Measurements from ENCODE around the gene AANAT. TPM values are rescaled to one million over a fixed set of nuclear protein-coding genes. Genes with fewer than 3 reads are reported as not detected.
A peak's percentile ranks its signal among the peaks of the same experiment; 100 is the strongest.

Gene AANAT
- total RNA-seq, 2 donors from 2014 or later: not detected

DNA sequence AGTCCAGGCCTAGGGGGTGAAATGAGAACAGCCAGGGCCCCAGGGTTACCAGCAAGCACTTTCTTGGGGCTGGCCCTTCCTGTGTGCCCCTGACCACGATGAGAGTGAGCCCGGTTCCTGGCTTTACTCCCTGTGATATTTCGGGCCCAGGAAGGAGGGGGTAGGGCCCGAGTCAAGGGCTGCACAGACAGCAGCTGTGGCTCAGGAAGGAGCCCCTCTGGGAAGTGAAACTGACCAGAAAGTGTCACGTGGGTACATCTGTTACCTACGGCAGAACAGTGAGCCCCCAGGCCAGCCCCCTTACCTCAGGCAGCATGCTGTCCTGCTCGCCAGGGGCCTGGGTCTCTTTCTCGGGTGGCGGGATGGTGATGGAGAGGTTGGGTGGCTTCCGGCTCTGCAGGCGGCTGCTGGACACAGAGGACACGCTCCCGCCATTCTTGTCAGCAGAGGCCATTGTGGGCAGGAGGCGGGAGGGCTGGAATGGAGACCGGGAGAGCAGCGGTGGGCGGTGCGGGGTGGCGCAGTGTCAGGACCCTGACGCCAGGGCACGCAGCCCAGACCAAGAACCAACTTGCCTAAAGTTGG is 13.8 kb downstream of the AANAT start:
- no peak for TF ChIP-seq CTCF (IDR thresholded peaks at IDR 0.05)
- no peak for DNase-seq (ENCODE audit: low spot score)
- no peaks in the 10 kb centered on the region for H3K4me1 ChIP-seq (ENCODE audit: control insufficient read depth in 1 of 2, low read depth in 2 of 2)
- H3K27me3 ChIP-seq (replicated peaks; ENCODE audit: insufficient read depth): no peaks in the 10 kb centered on the region
- no peak overlapping the region for H3K4me3 ChIP-seq
- peak overlapping the region in 1 of 2 donors; percentile 30 for H3K27ac ChIP-seq
- H3K36me3 ChIP-seq: no peaks in the 10 kb centered on the region
- ATAC-seq (ENCODE audit: insufficient number of reproducible peaks, low FRiP score, low read depth): no peak
- no peaks in the 10 kb centered on the region for H3K9me3 ChIP-seq

GRCh38 chr17:76484228-76484725 is 16.9 kb downstream of the AANAT start:
- H3K4me1 ChIP-seq (ENCODE audit: control insufficient read depth in 1 of 2, low read depth in 2 of 2): no peaks in the 10 kb centered on the region

DNA sequence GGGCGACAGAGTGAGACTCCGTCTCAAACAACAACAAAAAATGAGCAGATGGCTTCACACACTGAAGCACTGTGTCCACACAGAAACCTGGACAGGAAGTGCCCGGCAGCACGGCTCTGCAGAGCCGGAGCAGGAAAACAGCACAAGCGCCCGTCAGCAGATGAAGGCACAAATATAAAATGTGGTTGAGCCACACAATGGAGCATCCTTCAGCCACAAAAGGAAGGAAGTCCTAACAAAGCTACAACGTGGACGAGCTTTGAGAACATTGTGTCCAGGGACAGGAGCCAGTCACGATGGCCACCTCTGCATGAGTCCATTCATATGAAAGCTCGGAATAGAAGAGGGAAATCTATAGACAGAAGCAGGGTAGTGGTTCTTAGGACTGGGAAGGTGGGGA is 18.2 kb downstream of the AANAT start:
- Histone ChIP-seq H3K4me3 (no peak overlapping the region), H3K27me3 (replicated peaks; ENCODE audit: insufficient read depth) (no peaks in the 10 kb centered on the region), H3K4me1 (ENCODE audit: control insufficient read depth in 1 of 2, low read depth in 2 of 2) (no peaks in the 10 kb centered on the region), H3K36me3 (no peaks in the 10 kb centered on the region), H3K27ac (peak overlapping the region in 1 of 2 donors; percentile 26), H3K9me3 (no peaks in the 10 kb centered on the region)
- ATAC-seq (ENCODE audit: insufficient number of reproducible peaks, low FRiP score, low read depth) (no peak), DNase-seq (ENCODE audit: low spot score) (no peak)
- TF ChIP-seq CTCF (IDR thresholded peaks at IDR 0.05): no peak

More at GRCh38 chr17:76484228-76484725, 16.9 kb downstream of the AANAT start:
- no peak for TF ChIP-seq CTCF (IDR thresholded peaks at IDR 0.05)
- DNase-seq (ENCODE audit: low spot score) (no peak), ATAC-seq (ENCODE audit: insufficient number of reproducible peaks, low FRiP score, low read depth) (no peak)
- Histone ChIP-seq H3K9me3 (no peaks in the 10 kb centered on the region), H3K27me3 (replicated peaks; ENCODE audit: insufficient read depth) (no peaks in the 10 kb centered on the region), H3K36me3 (no peaks in the 10 kb centered on the region), H3K27ac (peak overlapping the region in 1 of 2 donors; percentile 8), H3K4me3 (no peak overlapping the region)

DNA sequence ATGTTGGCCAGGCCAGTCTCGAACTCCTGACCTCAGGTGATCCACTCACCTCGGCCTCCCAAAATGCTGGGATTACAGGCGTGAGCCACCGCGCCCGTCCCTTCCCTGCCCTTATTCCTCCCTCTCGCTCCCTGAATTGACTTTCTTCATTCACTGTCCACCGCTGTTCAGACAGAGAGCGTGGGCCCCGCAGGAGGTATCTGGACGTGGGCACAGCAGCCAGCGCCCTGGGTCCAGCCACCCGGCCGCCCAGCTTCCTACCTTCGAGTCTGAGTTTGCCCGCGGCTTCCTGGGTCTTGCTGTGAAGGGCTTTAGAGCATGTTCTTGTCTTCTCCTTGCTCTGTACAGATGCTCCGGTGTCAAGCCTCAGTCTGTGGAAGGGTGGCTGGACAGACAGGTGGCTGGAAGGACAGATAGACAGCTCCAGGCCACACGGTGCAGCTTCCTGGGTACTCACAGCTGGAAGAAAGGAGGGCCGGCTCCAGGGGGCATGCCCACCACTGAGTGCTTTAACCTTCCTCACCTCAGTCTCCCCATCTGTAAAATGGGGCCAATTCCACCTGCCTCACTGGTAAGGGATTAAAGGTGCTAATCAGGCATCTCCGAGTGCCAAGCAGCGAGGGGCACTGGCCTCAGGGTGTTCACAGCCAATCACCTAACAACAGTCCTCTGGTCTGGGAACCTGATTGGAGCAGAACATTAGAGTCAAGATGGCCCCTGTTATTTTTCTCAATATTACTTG is 20.2 kb downstream of the AANAT start:
- Histone ChIP-seq H3K27ac (no peak overlapping the region), H3K9me3 (no peaks in the 10 kb centered on the region), H3K4me3 (no peak overlapping the region), H3K36me3 (no peaks in the 10 kb centered on the region), H3K27me3 (replicated peaks; ENCODE audit: insufficient read depth) (no peaks in the 10 kb centered on the region), H3K4me1 (ENCODE audit: control insufficient read depth in 1 of 2, low read depth in 2 of 2) (peaks cover 0 to 2% of the 10 kb centered on the region in 2 donors)
- no peak for TF ChIP-seq CTCF (IDR thresholded peaks at IDR 0.05)
- ATAC-seq (ENCODE audit: insufficient number of reproducible peaks, low FRiP score, low read depth): no peak
- no peak for DNase-seq (ENCODE audit: low spot score)

DNA sequence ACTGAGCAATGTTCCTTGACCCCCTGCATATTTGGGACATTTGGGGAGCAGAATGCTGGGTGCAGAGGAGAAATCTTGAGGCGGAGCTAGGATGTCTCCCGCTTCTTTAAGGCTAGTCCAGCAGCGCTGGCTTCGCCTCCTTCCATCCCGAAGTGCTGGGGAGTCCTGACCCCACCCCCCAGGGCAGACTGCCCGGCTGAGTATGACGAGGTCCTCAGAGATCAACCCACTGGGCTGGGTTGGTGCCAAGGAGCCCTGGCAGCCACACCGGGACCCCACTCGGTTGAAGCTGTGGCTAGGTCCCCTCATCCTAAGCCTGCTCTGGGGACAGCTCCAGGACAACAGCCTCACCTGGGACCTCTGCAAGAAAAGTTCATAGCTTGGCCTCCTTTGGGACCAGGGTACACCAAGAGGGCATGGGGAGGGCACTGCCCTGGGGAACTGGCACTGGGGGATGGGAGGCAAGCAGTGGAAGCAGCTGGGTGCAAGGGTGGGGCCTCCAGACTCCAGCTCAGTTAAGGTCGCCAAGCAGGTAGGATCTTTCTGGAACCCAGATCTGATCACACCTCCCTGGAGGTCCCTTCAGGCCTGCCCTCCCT is 22.8 kb downstream of the AANAT start:
- no peak for TF ChIP-seq CTCF (IDR thresholded peaks at IDR 0.05)
- no peaks in the 10 kb centered on the region for H3K36me3 ChIP-seq
- DNase-seq (ENCODE audit: low spot score) (no peak), ATAC-seq (ENCODE audit: insufficient number of reproducible peaks, low FRiP score, low read depth) (no peak)
- H3K4me3 ChIP-seq: no peak overlapping the region
- no peaks in the 10 kb centered on the region for H3K27me3 ChIP-seq (replicated peaks; ENCODE audit: insufficient read depth)
- H3K4me1 ChIP-seq (ENCODE audit: control insufficient read depth in 1 of 2, low read depth in 2 of 2): peaks cover 3 to 4% of the 10 kb centered on the region in 2 donors
- peak overlapping the region in 1 of 2 donors; percentile 26 for H3K27ac ChIP-seq
- no peaks in the 10 kb centered on the region for H3K9me3 ChIP-seq
